Prostate gland (tissue), 2 donors: ENCODE data around the gene PSD2. TPM values are rescaled to one million over a fixed set of nuclear protein-coding genes. Genes with fewer than 3 reads are reported as not detected.

Source experiments
- DNase-seq: peaks from one replicate; pipeline ENCODE4 v3.0.0-alpha.2; 2019; ENCODE audit warnings: low spot score
- H3K27ac ChIP-seq, 2 donors: fragments of 200-600 bp; sonication (generic); 2 replicates each; pipeline ENCODE4 v1.5.1; 2017 to 2019
- H3K27me3 ChIP-seq: fragments of 200-600 bp; sonication (generic); replicated peaks from 2 replicates; pipeline ENCODE4 v1.5.1; 2019; ENCODE audit not compliant: insufficient read depth
- H3K36me3 ChIP-seq, 2 donors: fragments of 200-600 bp; sonication (generic); 1 replicate in 1 of 2; 2 replicates in 1 of 2; pipeline versions ENCODE4 v1.5.1 to v1.8.1; 2017 to 2019
- H3K4me1 ChIP-seq: fragments of 200-600 bp; sonication (generic); replicated peaks from 2 replicates; pipeline ENCODE4 v1.5.1; 2019
- H3K4me3 ChIP-seq, 2 donors: fragments of 200-600 bp; sonication (generic); 2 replicates each; pipeline ENCODE4 v1.5.1; 2017 to 2019
- H3K9me3 ChIP-seq: fragments of 200-600 bp; sonication (generic); 2 replicates; pipeline ENCODE4 v1.5.1; 2017
- POLR2A ChIP-seq: fragments of 450-650 bp; IDR thresholded peaks from one replicate; pipeline ENCODE4 v1.6.1; 2016; ENCODE audit warnings: antibody characterized with exemption, mild to moderate bottlenecking
- POLR2AphosphoS5 ChIP-seq: sonication (generic); formaldehyde crosslinking; IDR thresholded peaks from one replicate; pipeline ENCODE4 v1.6.1; 2017; ENCODE audit warnings: antibody characterized with exemption
- WGBS: methylation state at CpG from one replicate; pipeline ENCODE4 v1.1.5; 2018; 5-methylcytosine and 5-hydroxymethylcytosine counted together
- intact Hi-C: fragments of 100-400 bp; cut with DNase I; formaldehyde crosslinking; loops from one replicate; pipeline ENCODE4 v1.14.2; 2022
- total RNA-seq, 2 donors: library from RNA; depleted of rRNA; stranded (reverse); fragments of >200 nt; gene quantifications; one replicate each; pipeline ENCODE4 v1.1.0, GENCODE V29; 2016
- TF ChIP-seq, protein P1 (sequence below), 4 experiments: fragments of 200-600 bp in 2 of 4; fragments of 450-650 bp in 2 of 4; sonication (generic) in 2 of 4; IDR thresholded peaks; 1 replicate in 3 of 4; 2 replicates in 1 of 4; pipeline ENCODE4 v1.5.1; 2016 to 2019; ENCODE audit warnings: antibody characterized with exemption in 4 of 4, mild to moderate bottlenecking in 2 of 4, moderate library complexity in 2 of 4

The PSD2 gene
- total RNA-seq, 2 donors from 2014 or later: 0.46 to 0.74 TPM

DNA sequence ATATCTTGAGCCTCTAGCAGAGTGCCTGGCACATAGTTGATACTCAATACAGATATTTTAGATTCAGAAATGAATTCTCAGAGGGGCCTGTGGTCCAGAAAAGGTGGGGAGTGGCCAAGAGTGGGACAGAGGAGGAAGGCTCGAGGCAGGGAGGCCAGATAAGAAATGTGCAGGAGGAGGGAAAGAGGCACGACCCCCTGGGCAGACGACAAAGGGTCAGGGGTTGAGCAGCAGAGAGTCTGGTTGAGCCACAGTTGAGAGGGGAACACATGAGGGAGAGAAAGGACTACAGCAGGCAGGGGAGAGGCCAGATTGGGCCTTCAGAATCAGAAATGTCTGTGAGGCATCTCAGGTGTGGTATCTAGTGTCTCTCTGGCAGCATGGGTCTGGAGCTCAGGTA is 89.1 kb downstream of the PSD2 start:
- H3K9me3 ChIP-seq: no peaks in the 10 kb centered on the region
- H3K4me1 ChIP-seq: no peaks in the 10 kb centered on the region
- intact Hi-C loops: no loop called here
- no peaks in the 10 kb centered on the region for H3K27me3 ChIP-seq
- no peaks in the 10 kb centered on the region for H3K36me3 ChIP-seq
- WGBS: 70% methylated on average over 3 of the region's 3 CpGs
- DNase-seq: no peak
- TF ChIP-seq, protein P1, sequence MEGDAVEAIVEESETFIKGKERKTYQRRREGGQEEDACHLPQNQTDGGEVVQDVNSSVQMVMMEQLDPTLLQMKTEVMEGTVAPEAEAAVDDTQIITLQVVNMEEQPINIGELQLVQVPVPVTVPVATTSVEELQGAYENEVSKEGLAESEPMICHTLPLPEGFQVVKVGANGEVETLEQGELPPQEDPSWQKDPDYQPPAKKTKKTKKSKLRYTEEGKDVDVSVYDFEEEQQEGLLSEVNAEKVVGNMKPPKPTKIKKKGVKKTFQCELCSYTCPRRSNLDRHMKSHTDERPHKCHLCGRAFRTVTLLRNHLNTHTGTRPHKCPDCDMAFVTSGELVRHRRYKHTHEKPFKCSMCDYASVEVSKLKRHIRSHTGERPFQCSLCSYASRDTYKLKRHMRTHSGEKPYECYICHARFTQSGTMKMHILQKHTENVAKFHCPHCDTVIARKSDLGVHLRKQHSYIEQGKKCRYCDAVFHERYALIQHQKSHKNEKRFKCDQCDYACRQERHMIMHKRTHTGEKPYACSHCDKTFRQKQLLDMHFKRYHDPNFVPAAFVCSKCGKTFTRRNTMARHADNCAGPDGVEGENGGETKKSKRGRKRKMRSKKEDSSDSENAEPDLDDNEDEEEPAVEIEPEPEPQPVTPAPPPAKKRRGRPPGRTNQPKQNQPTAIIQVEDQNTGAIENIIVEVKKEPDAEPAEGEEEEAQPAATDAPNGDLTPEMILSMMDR (IDR thresholded peaks at IDR 0.05): no peak
- no peak for TF ChIP-seq POLR2AphosphoS5
- TF ChIP-seq POLR2A: no peak
- no peak overlapping the region for H3K4me3 ChIP-seq
- H3K27ac ChIP-seq: peak overlapping the region; percentile 53 to 69

- Histone ChIP-seq H3K4me3 (no peak overlapping the region), H3K9me3 (no peaks in the 10 kb centered on the region), H3K27me3 (no peaks in the 10 kb centered on the region), H3K27ac (peak overlapping the region; percentile 53 to 69), H3K4me1 (no peaks in the 10 kb centered on the region), H3K36me3 (no peaks in the 10 kb centered on the region)
- WGBS: 93% methylated on average over 15 of the region's 15 CpGs
- DNase-seq: no peak
- TF ChIP-seq POLR2A (no peak), POLR2AphosphoS5 (no peak)
- TF ChIP-seq, protein P1 (IDR thresholded peaks at IDR 0.05): no peak
- intact Hi-C loops: no loop called here
Observed at GRCh38 chr5:139885172-139885856, 89.7 kb downstream of the PSD2 start.

DNA sequence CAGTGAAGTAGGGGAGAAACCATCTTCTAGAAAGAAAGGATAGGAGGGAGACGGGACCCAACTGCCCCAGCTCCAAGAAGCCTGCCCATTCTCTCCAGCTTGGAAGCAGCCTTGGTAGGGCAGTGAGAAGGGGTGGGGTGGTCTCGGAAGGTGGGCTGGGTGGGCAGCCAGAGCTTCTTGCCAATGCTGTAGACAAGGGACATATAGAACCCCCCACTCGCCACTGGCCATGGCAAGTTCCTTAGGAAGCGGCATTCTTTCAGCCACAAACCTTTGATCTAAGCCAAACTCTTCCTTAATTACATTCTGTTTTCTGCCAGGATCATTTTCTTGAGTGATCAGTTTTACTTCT is 90.2 kb downstream of the PSD2 start:
- 82% methylated on average over 4 of the region's 4 CpGs for WGBS
- H3K4me3 ChIP-seq: no peak overlapping the region
- no peak for DNase-seq
- TF ChIP-seq POLR2A: no peak
- TF ChIP-seq, protein P1 (IDR thresholded peaks at IDR 0.05): no peak
- no peaks in the 10 kb centered on the region for H3K9me3 ChIP-seq
- no peaks in the 10 kb centered on the region for H3K4me1 ChIP-seq
- no peaks in the 10 kb centered on the region for H3K27me3 ChIP-seq
- H3K27ac ChIP-seq: peak overlapping the region in 1 of 2 donors; percentile 17
- H3K36me3 ChIP-seq: no peaks in the 10 kb centered on the region
- intact Hi-C loops: no loop called here

GRCh38 chr5:139886213-139886612 is 90.6 kb downstream of the PSD2 start:
- Histone ChIP-seq H3K27ac (peak overlapping the region in 1 of 2 donors; percentile 17), H3K27me3 (no peaks in the 10 kb centered on the region), H3K4me1 (no peaks in the 10 kb centered on the region), H3K4me3 (no peak overlapping the region), H3K36me3 (no peaks in the 10 kb centered on the region), H3K9me3 (no peaks in the 10 kb centered on the region)
- 53% methylated on average over 2 of the region's 2 CpGs for WGBS
- DNase-seq: no peak
- TF ChIP-seq POLR2AphosphoS5: no peak
- no peak for TF ChIP-seq POLR2A
- TF ChIP-seq, protein P1 (IDR thresholded peaks at IDR 0.05): no peak
- intact Hi-C loops: no loop called here

GRCh38 chr5:139888370-139888769 is 92.8 kb downstream of the PSD2 start:
- no peaks in the 10 kb centered on the region for H3K36me3 ChIP-seq
- no peaks in the 10 kb centered on the region for H3K27me3 ChIP-seq
- DNase-seq: no peak
- H3K9me3 ChIP-seq: no peaks in the 10 kb centered on the region
- TF ChIP-seq, protein P1 (IDR thresholded peaks at IDR 0.05): no peak
- TF ChIP-seq POLR2A (no peak), POLR2AphosphoS5 (no peak)
- intact Hi-C loops: no loop called here
- H3K4me3 ChIP-seq: no peak overlapping the region
- no peak overlapping the region for H3K27ac ChIP-seq
- no peaks in the 10 kb centered on the region for H3K4me1 ChIP-seq
- WGBS: 71% methylated on average over 4 of the region's 4 CpGs
